Gastroesophageal sphincter (tissue), 3 donors: ENCODE measurements around the gene CCDC74B.

Source experiments
- CTCF ChIP-seq, 4 experiments: fragments of 200-600 bp in 2 of 4; fragments of 450-650 bp in 2 of 4; sonication (generic) in 1 of 4; IDR thresholded peaks; one replicate each; pipeline ENCODE4 v1.5.1; 2017 to 2019; ENCODE audit warnings: antibody characterized with exemption in 4 of 4, mild to moderate bottlenecking in 2 of 4, moderate library complexity in 2 of 4
- EP300 ChIP-seq: sonication (generic); formaldehyde crosslinking; IDR thresholded peaks from one replicate; pipeline ENCODE4 v1.6.1; 2017; ENCODE audit warnings: antibody characterized with exemption, mild to moderate bottlenecking
- POLR2A ChIP-seq, 2 donors: fragments of 450-650 bp; IDR thresholded peaks; one replicate each; pipeline ENCODE4 v1.6.1; 2017; ENCODE audit warnings: antibody characterized with exemption in 2 of 2, mild to moderate bottlenecking in 2 of 2, moderate library complexity in 1 of 2
- POLR2AphosphoS5 ChIP-seq: sonication (generic); formaldehyde crosslinking; IDR thresholded peaks from one replicate; pipeline ENCODE4 v1.6.1; 2017; ENCODE audit warnings: antibody characterized with exemption

- TF ChIP-seq CTCF (IDR thresholded peaks at IDR 0.05) (no peak), EP300 (no peak), POLR2A (IDR thresholded peaks at IDR 0.05) (no peak), POLR2AphosphoS5 (no peak)
These were observed 41.0 kb upstream of the CCDC74B start for GRCh38 chr2:130185896-130186295.
